Measurements from ENCODE around the gene CHST15.

GRCh38 chr10:123996302-123996701 lies 97.1 kb downstream of the CHST15 start:
- TF ChIP-seq EZH2phosphoT487 (IDR thresholded peaks at IDR 0.05; ENCODE audit: borderline replicate concordance) (no peak), CTCF (conservative IDR thresholded peaks at IDR 0.05; ENCODE audit: low read length) (no peak)

Data from Loucy (cell line).